HepG2 (cell line): ENCODE results near the gene TNFAIP1. TPM values are rescaled to one million over a fixed set of nuclear protein-coding genes. Genes with fewer than 3 reads are reported as not detected.
A peak's percentile ranks its signal among the peaks of the same experiment; 100 is the strongest.

Source experiments
- AGO2 ChIP-seq: fragments of 200-400 bp; formaldehyde crosslinking; optimal IDR thresholded peaks from 2 replicates; pipeline ENCODE3; 2017; ENCODE audit warnings: mild to moderate bottlenecking, low read depth, low read length, moderate library complexity
- IRX3 ChIP-seq: sonication (generic); formaldehyde crosslinking; IDR thresholded peaks from 2 replicates; pipeline ENCODE4 v1.8.1; 2023; ENCODE audit warnings: mild to moderate bottlenecking, low read depth, missing genetic modification reagents, borderline replicate concordance
- MIXL1 ChIP-seq: IDR thresholded peaks from 2 replicates; pipeline ENCODE4 v1.6.1; 2016
- MTA3 ChIP-seq: sonication (generic); formaldehyde crosslinking; IDR thresholded peaks from 2 replicates; pipeline ENCODE4 v1.4.0; 2020; ENCODE audit warnings: missing genetic modification reagents
- ONECUT2 ChIP-seq: sonication (generic); formaldehyde crosslinking; IDR thresholded peaks from 2 replicates; pipeline ENCODE4 v1.4.0; 2020; ENCODE audit warnings: missing genetic modification reagents
- RXRA ChIP-seq: sonication (generic); formaldehyde crosslinking; IDR thresholded peaks from 2 replicates; pipeline ENCODE4 v1.5.1; 2020; ENCODE audit warnings: missing genetic modification reagents
- SP5 ChIP-seq: IDR thresholded peaks from 2 replicates; pipeline ENCODE4 v1.6.1; 2016; ENCODE audit warnings: low read depth, borderline replicate concordance
- XRCC5 ChIP-seq: fragments of 200-400 bp; formaldehyde crosslinking; optimal IDR thresholded peaks from 2 replicates; pipeline ENCODE3; 2017; ENCODE audit warnings: mild to moderate bottlenecking, low read length
- ZFP82 ChIP-seq: sonication (generic); formaldehyde crosslinking; IDR thresholded peaks from 2 replicates; pipeline ENCODE4 v1.5.1; 2020; ENCODE audit warnings: mild to moderate bottlenecking, missing genetic modification reagents, borderline replicate concordance
- ZNF274 ChIP-seq: sonication (generic); formaldehyde crosslinking; IDR thresholded peaks from 2 replicates; pipeline ENCODE4 v1.5.1; 2020; ENCODE audit warnings: mild to moderate bottlenecking, missing genetic modification reagents
- ZNF30 ChIP-seq: sonication (generic); formaldehyde crosslinking; IDR thresholded peaks from 2 replicates; pipeline ENCODE4 v1.5.0; 2020; ENCODE audit warnings: mild to moderate bottlenecking, missing genetic modification reagents
- ZNF317 ChIP-seq: sonication (generic); formaldehyde crosslinking; IDR thresholded peaks from 2 replicates; pipeline ENCODE4 v1.5.0; 2020; ENCODE audit warnings: mild to moderate bottlenecking, missing genetic modification reagents
- ZNF644 ChIP-seq: IDR thresholded peaks from 2 replicates; pipeline ENCODE4 v1.6.1; 2016; ENCODE audit warnings: low read depth
- ZNF75D ChIP-seq: sonication (generic); formaldehyde crosslinking; IDR thresholded peaks from 2 replicates; pipeline ENCODE4 v1.8.1; 2023; ENCODE audit warnings: missing genetic modification reagents, mild to moderate bottlenecking, borderline replicate concordance
- ZSCAN20 ChIP-seq: sonication (generic); formaldehyde crosslinking; IDR thresholded peaks from 2 replicates; pipeline ENCODE4 v1.4.0; 2020; ENCODE audit warnings: missing genetic modification reagents, mild to moderate bottlenecking, borderline replicate concordance
- polyA plus RNA-seq, 8 experiments: library from polyadenylated mRNA; depleted of rRNA in 3 of 8; stranded (reverse) in 7 of 8; unstranded in 1 of 8; fragments of >200 nt; fragmentation: Illumina TruSeq in 4 of 8; extraction: Trizol in 4 of 8; gene quantifications; 2 replicates each; pipeline versions ENCODE4 v1.2.1 to v1.2.3, GENCODE V29; 2011 to 2016; ENCODE audit warnings: low read depth in 4 of 8, missing spikeins in 1 of 8, mixed read lengths in 1 of 8; ENCODE audit not compliant: insufficient read depth in 1 of 8
- total RNA-seq, 5 experiments: library from RNA; depleted of rRNA; stranded (reverse); fragments of >200 nt; fragmentation: Illumina TruSeq; extraction: Trizol; gene quantifications; 2 replicates each; pipeline ENCODE4 v1.2.3, GENCODE V29; 2016; ENCODE audit warnings: low read depth in 1 of 5
- TF ChIP-seq, protein P1 (sequence below): sonication (generic); formaldehyde crosslinking; IDR thresholded peaks from 2 replicates; pipeline ENCODE4 v1.4.0; 2020; ENCODE audit warnings: missing genetic modification reagents, mild to moderate bottlenecking, borderline replicate concordance
- TF ChIP-seq, protein P2 (sequence below): sonication (generic); formaldehyde crosslinking; IDR thresholded peaks from 2 replicates; pipeline ENCODE4 v1.5.1; 2020; ENCODE audit warnings: mild to moderate bottlenecking, missing genetic modification reagents, borderline replicate concordance
- TF ChIP-seq, protein P3 (sequence below): sonication (generic); formaldehyde crosslinking; IDR thresholded peaks from 2 replicates; pipeline ENCODE4 v1.8.1; 2022; ENCODE audit warnings: mild to moderate bottlenecking, missing genetic modification reagents
- TF ChIP-seq, protein P4 (sequence below): sonication (generic); formaldehyde crosslinking; IDR thresholded peaks from 2 replicates; pipeline ENCODE4 v1.5.1; 2020; ENCODE audit warnings: mild to moderate bottlenecking, missing genetic modification reagents

TNFAIP1 gene
- total and polyA plus RNA-seq, 2 of the 13 experiments (the other 11 are each of a cell fraction or from before 2014, with no cell fraction given), result 17.5 to 40.6 TPM

DNA sequence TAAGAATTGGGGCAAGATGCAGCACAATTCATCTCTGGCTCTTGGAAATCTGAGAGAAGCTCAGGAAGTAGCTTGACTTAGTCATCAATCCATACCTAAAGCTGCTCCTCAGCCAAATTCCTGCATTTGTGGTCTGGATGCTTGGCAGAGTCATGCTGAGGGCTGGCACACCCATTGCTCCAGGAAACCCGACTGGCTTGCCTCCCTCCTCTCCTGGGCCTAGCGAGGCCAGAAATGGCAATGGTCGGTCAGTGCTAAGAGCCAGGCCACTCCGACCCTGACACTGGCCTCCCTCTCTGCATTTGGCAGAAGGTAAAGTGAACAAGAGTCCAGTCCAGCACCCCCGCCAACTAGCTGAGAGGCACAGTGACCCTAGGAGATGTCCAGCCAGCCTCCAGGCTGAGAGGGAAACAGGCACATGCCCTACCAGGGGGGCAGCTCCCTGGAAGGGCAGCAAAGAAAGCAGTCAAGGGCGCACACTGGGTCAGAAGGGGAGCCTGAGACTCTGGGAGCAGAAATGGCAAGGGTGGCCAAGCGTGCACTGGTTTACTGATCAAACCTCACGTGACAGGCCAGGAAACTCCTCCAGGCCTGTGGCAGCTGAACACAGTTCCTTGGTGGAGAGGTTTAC, 11.8 kb downstream of the TNFAIP1 start (continued):
- TF ChIP-seq, protein P1, sequence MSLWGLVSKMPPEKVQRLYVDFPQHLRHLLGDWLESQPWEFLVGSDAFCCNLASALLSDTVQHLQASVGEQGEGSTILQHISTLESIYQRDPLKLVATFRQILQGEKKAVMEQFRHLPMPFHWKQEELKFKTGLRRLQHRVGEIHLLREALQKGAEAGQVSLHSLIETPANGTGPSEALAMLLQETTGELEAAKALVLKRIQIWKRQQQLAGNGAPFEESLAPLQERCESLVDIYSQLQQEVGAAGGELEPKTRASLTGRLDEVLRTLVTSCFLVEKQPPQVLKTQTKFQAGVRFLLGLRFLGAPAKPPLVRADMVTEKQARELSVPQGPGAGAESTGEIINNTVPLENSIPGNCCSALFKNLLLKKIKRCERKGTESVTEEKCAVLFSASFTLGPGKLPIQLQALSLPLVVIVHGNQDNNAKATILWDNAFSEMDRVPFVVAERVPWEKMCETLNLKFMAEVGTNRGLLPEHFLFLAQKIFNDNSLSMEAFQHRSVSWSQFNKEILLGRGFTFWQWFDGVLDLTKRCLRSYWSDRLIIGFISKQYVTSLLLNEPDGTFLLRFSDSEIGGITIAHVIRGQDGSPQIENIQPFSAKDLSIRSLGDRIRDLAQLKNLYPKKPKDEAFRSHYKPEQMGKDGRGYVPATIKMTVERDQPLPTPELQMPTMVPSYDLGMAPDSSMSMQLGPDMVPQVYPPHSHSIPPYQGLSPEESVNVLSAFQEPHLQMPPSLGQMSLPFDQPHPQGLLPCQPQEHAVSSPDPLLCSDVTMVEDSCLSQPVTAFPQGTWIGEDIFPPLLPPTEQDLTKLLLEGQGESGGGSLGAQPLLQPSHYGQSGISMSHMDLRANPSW (CRISPR knock-in tag), result no peak
- TF ChIP-seq ZNF75D (CRISPR knock-in tag) (no peak), SP5 (no peak), MTA3 (CRISPR knock-in tag) (no peak), MIXL1 (no peak), IRX3 (no peak), RXRA (CRISPR knock-in tag) (no peak), ZSCAN20 (CRISPR knock-in tag) (no peak), ZNF274 (CRISPR knock-in tag) (no peak), ZNF644 (CRISPR knock-in tag) (no peak), ZFP82 (CRISPR knock-in tag) (no peak), ZNF317 (CRISPR knock-in tag) (no peak), XRCC5 (no peak), AGO2 (peak; percentile 47), ONECUT2 (CRISPR knock-in tag) (no peak), ZNF30 (CRISPR knock-in tag) (no peak)
- TF ChIP-seq, protein P2, sequence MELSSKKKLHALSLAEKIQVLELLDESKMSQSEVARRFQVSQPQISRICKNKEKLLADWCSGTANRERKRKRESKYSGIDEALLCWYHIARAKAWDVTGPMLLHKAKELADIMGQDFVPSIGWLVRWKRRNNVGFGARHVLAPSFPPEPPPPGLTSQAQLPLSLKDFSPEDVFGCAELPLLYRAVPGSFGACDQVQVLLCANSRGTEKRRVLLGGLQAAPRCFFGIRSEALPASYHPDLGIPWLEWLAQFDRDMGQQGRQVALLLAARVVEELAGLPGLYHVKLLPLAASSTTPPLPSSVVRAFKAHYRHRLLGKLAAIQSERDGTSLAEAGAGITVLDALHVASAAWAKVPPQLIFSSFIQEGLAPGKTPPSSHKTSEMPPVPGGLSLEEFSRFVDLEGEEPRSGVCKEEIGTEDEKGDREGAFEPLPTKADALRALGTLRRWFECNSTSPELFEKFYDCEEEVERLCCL (CRISPR knock-in tag), result no peak
- TF ChIP-seq, protein P3, sequence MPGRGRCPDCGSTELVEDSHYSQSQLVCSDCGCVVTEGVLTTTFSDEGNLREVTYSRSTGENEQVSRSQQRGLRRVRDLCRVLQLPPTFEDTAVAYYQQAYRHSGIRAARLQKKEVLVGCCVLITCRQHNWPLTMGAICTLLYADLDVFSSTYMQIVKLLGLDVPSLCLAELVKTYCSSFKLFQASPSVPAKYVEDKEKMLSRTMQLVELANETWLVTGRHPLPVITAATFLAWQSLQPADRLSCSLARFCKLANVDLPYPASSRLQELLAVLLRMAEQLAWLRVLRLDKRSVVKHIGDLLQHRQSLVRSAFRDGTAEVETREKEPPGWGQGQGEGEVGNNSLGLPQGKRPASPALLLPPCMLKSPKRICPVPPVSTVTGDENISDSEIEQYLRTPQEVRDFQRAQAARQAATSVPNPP (CRISPR knock-in tag), result no peak
- TF ChIP-seq, protein P4, sequence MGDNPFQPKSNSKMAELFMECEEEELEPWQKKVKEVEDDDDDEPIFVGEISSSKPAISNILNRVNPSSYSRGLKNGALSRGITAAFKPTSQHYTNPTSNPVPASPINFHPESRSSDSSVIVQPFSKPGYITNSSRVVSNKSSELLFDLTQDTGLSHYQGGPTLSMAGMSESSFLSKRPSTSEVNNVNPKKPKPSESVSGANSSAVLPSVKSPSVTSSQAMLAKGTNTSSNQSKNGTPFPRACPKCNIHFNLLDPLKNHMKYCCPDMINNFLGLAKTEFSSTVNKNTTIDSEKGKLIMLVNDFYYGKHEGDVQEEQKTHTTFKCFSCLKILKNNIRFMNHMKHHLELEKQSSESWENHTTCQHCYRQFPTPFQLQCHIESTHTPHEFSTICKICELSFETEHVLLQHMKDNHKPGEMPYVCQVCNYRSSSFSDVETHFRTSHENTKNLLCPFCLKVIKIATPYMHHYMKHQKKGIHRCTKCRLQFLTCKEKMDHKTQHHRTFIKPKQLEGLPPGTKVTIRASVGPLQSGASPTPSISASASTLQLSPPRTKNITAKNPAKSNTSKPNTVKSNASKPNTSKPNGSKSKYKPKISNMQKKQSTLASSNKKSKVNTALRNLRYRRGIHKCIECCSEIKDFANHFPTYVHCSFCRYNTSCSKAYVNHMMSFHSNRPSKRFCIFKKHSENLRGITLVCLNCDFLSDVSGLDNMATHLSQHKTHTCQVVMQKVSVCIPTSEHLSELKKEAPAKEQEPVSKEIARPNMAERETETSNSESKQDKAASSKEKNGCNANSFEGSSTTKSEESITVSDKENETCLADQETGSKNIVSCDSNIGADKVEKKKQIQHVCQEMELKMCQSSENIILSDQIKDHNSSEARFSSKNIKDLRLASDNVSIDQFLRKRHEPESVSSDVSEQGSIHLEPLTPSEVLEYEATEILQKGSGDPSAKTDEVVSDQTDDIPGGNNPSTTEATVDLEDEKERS (CRISPR knock-in tag), result no peak
